Uterus (tissue), 2 donors: Measurements from ENCODE around the gene MVP.

Experiments used
- CTCF ChIP-seq, 4 experiments: fragments of 200-600 bp in 2 of 4; fragments of 450-650 bp in 2 of 4; sonication (generic) in 2 of 4; IDR thresholded peaks; one replicate each; pipeline ENCODE4 v1.5.1; 2016 to 2019; ENCODE audit warnings: antibody characterized with exemption in 4 of 4, mild to moderate bottlenecking in 2 of 4, moderate library complexity in 1 of 4
- POLR2A ChIP-seq, 2 donors: fragments of 450-650 bp; IDR thresholded peaks; one replicate each; pipeline ENCODE4 v1.6.1; 2016; ENCODE audit warnings: antibody characterized with exemption in 2 of 2, mild to moderate bottlenecking in 1 of 2, moderate library complexity in 1 of 2

- TF ChIP-seq CTCF (IDR thresholded peaks at IDR 0.05) (peak; percentile 63 to 82 (median 72)), POLR2A (IDR thresholded peaks at IDR 0.05) (peak in 1 of 2 donors; percentile 16)
Measured at GRCh38 chr16:29862884-29863668, 42.8 kb downstream of the MVP start, which contains the start of gene CDIPT.
